ENCODE data around the gene CSNK2A1.

- TF ChIP-seq CTCF (IDR thresholded peaks at IDR 0.05; ENCODE audit: low read depth, low read length) (no peak), EZH2phosphoT487 (IDR thresholded peaks at IDR 0.05; ENCODE audit: low read depth) (no peak)
Measured at GRCh38 chr20:458776-459175, 84.8 kb downstream of the CSNK2A1 start.
